G401 (cell line): ENCODE measurements around the gene SLC44A3. TPM values are rescaled to one million over a fixed set of nuclear protein-coding genes. Genes with fewer than 3 reads are reported as not detected.

ENCODE experiments used
- total RNA-seq: library from RNA; depleted of rRNA; stranded (reverse); fragments of >200 nt; shearing (Covaris generic); gene quantifications from 2 replicates; pipeline ENCODE4 v1.2.3, GENCODE V29; 2014; rRNA removed

SLC44A3 gene
- total RNA-seq, 1 experiment from 2014 or later = 2.5 TPM

Other genes with a start within 250 kb of the SLC44A3 start
- 142 and 206 TPM in 2 replicates for gene CNN3, start 106.8 kb downstream of the SLC44A3 start, total RNA-seq